Measurements from ENCODE around the gene CYYR1.

Gene CYYR1

GRCh38 chr21:26423511-26423910 is 149.6 kb downstream of the CYYR1 start:
- DNase-seq, result no peak

DNA sequence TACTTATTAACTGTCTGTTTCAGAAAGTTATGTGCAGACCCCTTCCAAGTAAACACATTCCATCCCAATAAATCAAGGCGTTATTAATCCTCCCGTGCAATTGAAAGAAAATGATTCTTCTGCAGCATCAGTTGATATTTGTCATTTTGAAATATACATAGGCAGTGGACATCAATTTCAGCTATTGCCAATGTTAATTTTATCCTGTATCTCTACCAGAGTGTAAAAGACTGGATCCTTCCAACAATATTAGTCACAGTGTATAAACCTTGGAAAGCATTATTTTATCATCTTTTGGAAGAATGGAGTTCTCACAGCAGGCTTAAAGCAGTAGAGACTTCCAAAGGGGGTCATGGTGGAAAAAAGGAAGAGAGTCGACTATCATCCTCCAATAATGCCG is 150.4 kb downstream of the CYYR1 start:
- DNase-seq, result no peak

- DNase-seq, result no peak
Observed at GRCh38 chr21:26422138-26422537, 150.9 kb downstream of the CYYR1 start.

DNA sequence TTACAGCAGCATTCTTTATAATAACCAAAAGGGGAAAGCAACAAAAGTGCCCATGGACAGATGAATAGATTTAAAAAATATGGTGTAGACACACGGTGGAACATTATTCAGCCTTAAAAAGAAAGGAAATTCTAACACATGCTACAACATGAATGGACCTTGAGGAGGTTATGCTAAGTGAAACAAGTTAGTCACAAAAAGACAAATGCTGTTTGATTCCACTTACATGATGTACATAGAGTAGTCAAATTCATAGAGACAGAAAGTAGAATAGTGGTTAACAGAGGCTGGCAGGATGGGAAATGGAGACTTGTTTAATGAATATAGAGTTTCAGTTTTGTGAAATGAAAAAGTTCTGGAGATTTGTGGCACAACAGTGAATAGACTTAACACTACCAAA is 151.4 kb downstream of the CYYR1 start:
- no peak for DNase-seq

Data from fibroblast of skin of right biceps (primary cell).